Vagina (tissue), 2 donors: ENCODE data around the gene NUDCD2. TPM values are rescaled to one million over a fixed set of nuclear protein-coding genes. Genes with fewer than 3 reads are reported as not detected.
A peak's percentile ranks its signal among the peaks of the same experiment; 100 is the strongest.

Source experiments
- DNase-seq, 2 donors: peaks; one replicate each; pipeline ENCODE4 v3.0.0-alpha.2; 2017; ENCODE audit errors: extremely low spot score in 2 of 2
- H3K27ac ChIP-seq: fragments of 200-600 bp; sonication (generic); one replicate; pipeline ENCODE4 v1.5.1; 2019
- H3K27me3 ChIP-seq: fragments of 200-600 bp; sonication (generic); one replicate; pipeline ENCODE4 v1.5.1; 2019
- H3K36me3 ChIP-seq, 2 donors: fragments of 200-600 bp; sonication (generic); one replicate each; pipeline ENCODE4 v1.5.1; 2017 to 2019
- H3K4me1 ChIP-seq: fragments of 200-600 bp; sonication (generic); one replicate; pipeline ENCODE4 v1.5.1; 2019
- H3K4me3 ChIP-seq, 2 donors: fragments of 200-600 bp; sonication (generic); 1 replicate in 1 of 2; 2 replicates in 1 of 2; pipeline ENCODE4 v1.5.1; 2016 to 2019
- H3K9me3 ChIP-seq: fragments of 200-600 bp; sonication (generic); one replicate; pipeline ENCODE4 v1.5.1; 2019
- POLR2A ChIP-seq, 2 donors: fragments of 450-650 bp; IDR thresholded peaks; one replicate each; pipeline ENCODE4 v1.6.1; 2017; ENCODE audit warnings: antibody characterized with exemption in 2 of 2, mild to moderate bottlenecking in 2 of 2, moderate library complexity in 2 of 2
- POLR2AphosphoS5 ChIP-seq, 2 donors: sonication (generic); formaldehyde crosslinking; IDR thresholded peaks; one replicate each; pipeline ENCODE4 v1.9.0; 2017; ENCODE audit warnings: antibody characterized with exemption in 2 of 2, mild to moderate bottlenecking in 2 of 2, low read depth in 1 of 2; ENCODE audit not compliant: insufficient read depth in 1 of 2
- intact Hi-C: fragments of 100-400 bp; cut with DNase I; formaldehyde crosslinking; loops from one replicate; pipeline ENCODE4 v1.15.1; 2023
- total RNA-seq: library from RNA; depleted of rRNA; stranded (reverse); fragments of >200 nt; gene quantifications from one replicate; pipeline ENCODE4 v1.2.3, GENCODE V29; 2016
- TF ChIP-seq, protein P1 (sequence below), 3 experiments: fragments of 450-650 bp in 2 of 3; fragments of 200-600 bp in 1 of 3; sonication (generic) in 1 of 3; IDR thresholded peaks; one replicate each; pipeline ENCODE4 v1.5.1; 2017 to 2019; ENCODE audit warnings: antibody characterized with exemption in 3 of 3, mild to moderate bottlenecking in 2 of 3, moderate library complexity in 2 of 3

Gene NUDCD2, protein sequence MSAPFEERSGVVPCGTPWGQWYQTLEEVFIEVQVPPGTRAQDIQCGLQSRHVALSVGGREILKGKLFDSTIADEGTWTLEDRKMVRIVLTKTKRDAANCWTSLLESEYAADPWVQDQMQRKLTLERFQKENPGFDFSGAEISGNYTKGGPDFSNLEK
- total RNA-seq = 4.4 TPM

GRCh38 chr5:163459819-163460561, at the start of gene NUDCD2:
Gene NUDCD2 (minus strand): TSS chr5:163460102. CDS start chr5:163460050, 52 bp downstream.
- intact Hi-C loops = loop anchor here (10.0 kb wide), 1 partner anchor 45 kb away; the partner anchor contains the start of gene MAT2B
- Histone ChIP-seq H3K4me3 (peak within 1 kb of the TSS; percentile 75 to 89), H3K36me3 (no peaks in the 10 kb centered on the region), H3K27me3 (no peaks in the 10 kb centered on the region), H3K27ac (peak within 1 kb of the TSS; percentile 93), H3K9me3 (no peaks in the 10 kb centered on the region), H3K4me1 (peaks cover 30% of the 10 kb centered on the region)
- DNase-seq = peak; percentile 99
- TF ChIP-seq POLR2A (IDR thresholded peaks at IDR 0.05) (peak in 1 of 2 donors; percentile 61), POLR2AphosphoS5 (IDR thresholded peaks at IDR 0.05; ENCODE audit: insufficient read depth in 1 of 2, low read depth in 1 of 2) (peak; percentile 89 to 95)
- TF ChIP-seq, protein P1, sequence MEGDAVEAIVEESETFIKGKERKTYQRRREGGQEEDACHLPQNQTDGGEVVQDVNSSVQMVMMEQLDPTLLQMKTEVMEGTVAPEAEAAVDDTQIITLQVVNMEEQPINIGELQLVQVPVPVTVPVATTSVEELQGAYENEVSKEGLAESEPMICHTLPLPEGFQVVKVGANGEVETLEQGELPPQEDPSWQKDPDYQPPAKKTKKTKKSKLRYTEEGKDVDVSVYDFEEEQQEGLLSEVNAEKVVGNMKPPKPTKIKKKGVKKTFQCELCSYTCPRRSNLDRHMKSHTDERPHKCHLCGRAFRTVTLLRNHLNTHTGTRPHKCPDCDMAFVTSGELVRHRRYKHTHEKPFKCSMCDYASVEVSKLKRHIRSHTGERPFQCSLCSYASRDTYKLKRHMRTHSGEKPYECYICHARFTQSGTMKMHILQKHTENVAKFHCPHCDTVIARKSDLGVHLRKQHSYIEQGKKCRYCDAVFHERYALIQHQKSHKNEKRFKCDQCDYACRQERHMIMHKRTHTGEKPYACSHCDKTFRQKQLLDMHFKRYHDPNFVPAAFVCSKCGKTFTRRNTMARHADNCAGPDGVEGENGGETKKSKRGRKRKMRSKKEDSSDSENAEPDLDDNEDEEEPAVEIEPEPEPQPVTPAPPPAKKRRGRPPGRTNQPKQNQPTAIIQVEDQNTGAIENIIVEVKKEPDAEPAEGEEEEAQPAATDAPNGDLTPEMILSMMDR (IDR thresholded peaks at IDR 0.05) = no peak

- H3K9me3 ChIP-seq = no peaks in the 10 kb centered on the region
- DNase-seq = no peak
- TF ChIP-seq, protein P1 (IDR thresholded peaks at IDR 0.05) = no peak
- TF ChIP-seq POLR2AphosphoS5 (IDR thresholded peaks at IDR 0.05; ENCODE audit: insufficient read depth in 1 of 2, low read depth in 1 of 2) = no peak
- no peak for TF ChIP-seq POLR2A (IDR thresholded peaks at IDR 0.05)
- peak overlapping the region; percentile 23 to 29 for H3K4me3 ChIP-seq
- intact Hi-C loops = loop anchor here (10.0 kb wide), 1 partner anchor 55 kb away; no protein-coding TSS in a partner anchor
- H3K27ac ChIP-seq = peak overlapping the region; percentile 98
- peaks cover 59% of the 10 kb centered on the region for H3K4me1 ChIP-seq
- H3K36me3 ChIP-seq = peaks cover 0 to 20% of the 10 kb centered on the region in 2 donors
- H3K27me3 ChIP-seq = no peaks in the 10 kb centered on the region
Observed at GRCh38 chr5:163509291-163509951, 49.5 kb upstream of the NUDCD2 start.

DNA sequence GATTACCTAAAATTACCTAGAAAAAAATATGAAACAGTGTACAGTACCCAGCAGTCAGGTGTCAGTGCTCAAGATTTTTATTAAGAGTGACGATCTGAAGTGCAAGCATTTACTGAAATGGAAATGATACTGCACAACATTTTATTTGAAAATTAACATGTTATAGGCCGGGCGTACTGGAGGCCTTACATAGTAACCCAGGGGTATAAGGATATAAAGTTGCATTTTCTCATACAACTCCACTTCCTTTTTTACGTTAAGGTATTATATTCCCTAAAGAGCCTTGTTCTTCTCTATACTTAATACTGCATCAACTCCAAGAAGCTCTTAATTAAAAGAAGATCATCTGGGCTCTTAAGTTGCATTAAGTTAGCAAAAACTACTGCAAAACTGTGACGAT, 48.9 kb upstream of the NUDCD2 start:
- Histone ChIP-seq H3K27me3 (no peaks in the 10 kb centered on the region), H3K9me3 (no peaks in the 10 kb centered on the region), H3K27ac (peak overlapping the region; percentile 98), H3K4me1 (peaks cover 65% of the 10 kb centered on the region), H3K4me3 (peak overlapping the region; percentile 23 to 29), H3K36me3 (peaks cover 0 to 13% of the 10 kb centered on the region in 2 donors)
- TF ChIP-seq, protein P1 (IDR thresholded peaks at IDR 0.05) = no peak
- TF ChIP-seq POLR2AphosphoS5 (IDR thresholded peaks at IDR 0.05; ENCODE audit: insufficient read depth in 1 of 2, low read depth in 1 of 2) = no peak
- TF ChIP-seq POLR2A (IDR thresholded peaks at IDR 0.05) = no peak
- intact Hi-C loops = loop anchor here (10.0 kb wide), 1 partner anchor 54 kb away; no protein-coding TSS in a partner anchor
- DNase-seq = no peak

DNA sequence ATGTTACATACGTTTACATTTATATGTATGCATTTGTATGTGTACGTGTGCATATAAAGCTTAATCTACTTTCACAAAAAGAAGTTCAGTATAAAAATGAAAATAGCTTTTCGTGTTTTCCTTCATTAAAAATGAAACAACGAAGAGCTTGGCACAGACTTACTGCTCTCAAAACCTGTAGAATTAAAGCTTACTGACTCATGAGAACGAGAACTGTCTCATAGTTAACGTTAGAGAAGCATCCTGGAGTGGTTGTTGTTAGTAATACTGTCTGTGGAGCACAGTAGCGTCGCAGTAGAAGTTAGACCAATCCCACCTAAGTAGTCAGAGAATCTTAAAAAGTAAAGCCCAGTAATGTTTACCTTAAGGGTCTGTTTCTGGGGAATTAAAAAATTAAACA, 46.8 kb upstream of the NUDCD2 start:
- Histone ChIP-seq H3K4me3 (peak overlapping the region; percentile 71 to 89), H3K27ac (peak overlapping the region; percentile 98), H3K9me3 (no peaks in the 10 kb centered on the region), H3K27me3 (no peaks in the 10 kb centered on the region), H3K4me1 (peaks cover 55% of the 10 kb centered on the region), H3K36me3 (no peaks in the 10 kb centered on the region)
- TF ChIP-seq POLR2A (IDR thresholded peaks at IDR 0.05) (no peak), POLR2AphosphoS5 (IDR thresholded peaks at IDR 0.05; ENCODE audit: insufficient read depth in 1 of 2, low read depth in 1 of 2) (no peak)
- TF ChIP-seq, protein P1 (IDR thresholded peaks at IDR 0.05) = no peak
- intact Hi-C loops = loop anchor here (10.0 kb wide), 1 partner anchor 52 kb away; no protein-coding TSS in a partner anchor
- DNase-seq = no peak
